BJ (cell line): ENCODE data around the gene FOXN3. TPM values are rescaled to one million over a fixed set of nuclear protein-coding genes. Genes with fewer than 3 reads are reported as not detected.
A peak's percentile ranks its signal among the peaks of the same experiment; 100 is the strongest.

ENCODE experiments used
- CTCF ChIA-PET: fragments of 350-600 bp; formaldehyde crosslinking; extraction: SDS; loops from one replicate; lab custom pipeline; 2021; ENCODE audit warnings: antibody characterized with exemption, inconsistent platforms; lab: Yijun Ruan, JAX
- POLR2A ChIA-PET: fragments of 300-600 bp; sonication (Branson Sonifier 250); formaldehyde crosslinking; extraction: SDS; loops from one replicate; lab custom pipeline; 2021; ENCODE audit warnings: antibody characterized with exemption; lab: Charles Lee
- DNase-seq: peaks from one replicate; pipeline ENCODE4 v3.0.0-alpha.2; 2011; ENCODE audit warnings: low read depth
- H3K27me3 ChIP-seq: 2 replicates; pipeline ENCODE4 v1.6.0; 2011; ENCODE audit warnings: low read length; ENCODE audit not compliant: control insufficient read depth, insufficient read depth
- H3K36me3 ChIP-seq: 2 replicates; pipeline ENCODE4 v1.5.1; 2011; ENCODE audit warnings: low read length; ENCODE audit not compliant: control insufficient read depth, insufficient read depth
- H3K4me3 ChIP-seq: 2 replicates; pipeline ENCODE4 v1.5.1; 2011; ENCODE audit warnings: low read depth, mild to moderate bottlenecking, control low read depth, low read length
- CTCF ChIP-seq: IDR thresholded peaks from 2 replicates; pipeline ENCODE4 v1.5.1; 2011; ENCODE audit warnings: low read depth, mild to moderate bottlenecking, control low read depth, inconsistent platforms, low read length, moderate library complexity; ENCODE audit not compliant: insufficient read depth
- polyA plus RNA-seq: library from polyadenylated mRNA; depleted of rRNA; stranded (reverse); fragments of >200 nt; gene quantifications from 2 replicates; pipeline ENCODE4 v1.2.3, GENCODE V29; 2011

Gene FOXN3
- polyA plus RNA-seq, 1 experiment = 30.2 TPM

DNA sequence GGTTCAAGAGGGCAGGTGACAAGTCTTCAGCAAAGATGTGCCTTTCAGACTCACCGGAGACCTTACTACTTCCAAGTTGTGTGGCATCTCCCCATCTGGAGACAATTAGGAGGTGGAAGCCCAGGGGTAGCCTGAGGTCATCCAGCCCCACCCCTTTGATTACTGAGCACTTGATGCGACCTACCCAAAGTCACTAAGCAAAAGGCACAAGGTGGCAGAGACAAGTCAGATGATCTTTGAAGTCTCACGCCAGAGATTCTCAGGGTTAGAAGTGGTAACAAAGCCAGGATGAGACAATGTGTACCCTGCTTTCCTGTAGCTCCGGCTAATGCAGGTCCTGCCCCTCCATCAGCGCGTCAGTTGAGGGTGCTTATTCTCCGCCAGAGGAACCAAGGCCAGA is 1.4 kb upstream of the FOXN3 start:
- no peak for TF ChIP-seq CTCF
- ChIA-PET CTCF (interaction anchor here (0.7 to 1.3 kb wide), 2 partner anchors 292 to 311 kb away, joined by 3 read pairs; no protein-coding TSS in a partner anchor), POLR2A (no interaction called here)
- Histone ChIP-seq H3K4me3 (no peak overlapping the region), H3K36me3 (no peaks in the 10 kb centered on the region), H3K27me3 (no peaks in the 10 kb centered on the region)
- DNase-seq = no peak

GRCh38 chr14:89417465-89418225 is 612 bp upstream of the FOXN3 start:
- POLR2A ChIA-PET = interaction anchor here (0.6 kb wide), 1 partner anchor 506 kb away, joined by 8 read pairs; no protein-coding TSS in a partner anchor
- no peaks in the 10 kb centered on the region for H3K36me3 ChIP-seq
- peak overlapping the region; percentile 74 for H3K4me3 ChIP-seq
- TF ChIP-seq CTCF = peak; percentile 43
- H3K27me3 ChIP-seq = no peaks in the 10 kb centered on the region
- no peak for DNase-seq
- CTCF ChIA-PET = interaction anchor here (1.3 kb wide), 1 partner anchor 293 kb away, joined by 3 read pairs; no protein-coding TSS in a partner anchor

- no peak for TF ChIP-seq CTCF
- CTCF ChIA-PET = interaction anchor here (0.7 to 1.3 kb wide), 5 partner anchors 10 to 499 kb away, joined by 3 to 4 read pairs (median 3); no protein-coding TSS in a partner anchor
- DNase-seq = peak; percentile 96
- peaks cover 4% of the 10 kb centered on the region for H3K36me3 ChIP-seq
- no peaks in the 10 kb centered on the region for H3K27me3 ChIP-seq
- POLR2A ChIA-PET = interaction anchor here (0.6 to 0.7 kb wide), 3 partner anchors 28 to 349 kb away, joined by 3 to 16 read pairs (median 5); no protein-coding TSS in a partner anchor
- peak overlapping the region; percentile 74 for H3K4me3 ChIP-seq
These were observed 734 bp downstream of the FOXN3 start for GRCh38 chr14:89416002-89416995.

- TF ChIP-seq CTCF = no peak
- H3K27me3 ChIP-seq = no peaks in the 10 kb centered on the region
- peak overlapping the region; percentile 74 for H3K4me3 ChIP-seq
- H3K36me3 ChIP-seq = peaks cover 6% of the 10 kb centered on the region
- no peak for DNase-seq
- CTCF ChIA-PET = interaction anchor here (0.9 to 1.3 kb wide), 5 partner anchors 98 to 500 kb away, joined by 3 to 4 read pairs (median 3); no protein-coding TSS in a partner anchor
- POLR2A ChIA-PET = interaction anchor here (0.6 kb wide), 1 partner anchor 350 kb away, joined by 16 read pairs; no protein-coding TSS in a partner anchor
These were observed 1.9 kb downstream of the FOXN3 start for GRCh38 chr14:89415159-89415558.
